ENCODE results near the gene OXNAD1.

GRCh38 chr3:16294844-16295243 is 29.8 kb downstream of the OXNAD1 start:
- TF ChIP-seq POLR2AphosphoS5 (IDR thresholded peaks at IDR 0.05; ENCODE audit: borderline replicate concordance, low read depth, low read length) (no peak), EZH2 (IDR thresholded peaks at IDR 0.05) (no peak), FOXP2 (optimal IDR thresholded peaks at IDR 0.05; ENCODE audit: control extremely low read depth, extremely low read length, insufficient read depth) (no peak)

All from SK-N-MC (cell line).